Stimulated activated CD4-positive, alpha-beta T cell treated with anti-CD3 and anti-CD28 coated beads, Interleukin-15, amount 100 ng/mL, for 48 hours (primary cell): Measurements from ENCODE around the gene EFNA2.

Experiments used
- DNase-seq, 2 donors: peaks; one replicate each; pipeline ENCODE4 v3.0.0-alpha.2; 2020; ENCODE audit warnings: low read depth in 2 of 2

EFNA2 gene

DNA sequence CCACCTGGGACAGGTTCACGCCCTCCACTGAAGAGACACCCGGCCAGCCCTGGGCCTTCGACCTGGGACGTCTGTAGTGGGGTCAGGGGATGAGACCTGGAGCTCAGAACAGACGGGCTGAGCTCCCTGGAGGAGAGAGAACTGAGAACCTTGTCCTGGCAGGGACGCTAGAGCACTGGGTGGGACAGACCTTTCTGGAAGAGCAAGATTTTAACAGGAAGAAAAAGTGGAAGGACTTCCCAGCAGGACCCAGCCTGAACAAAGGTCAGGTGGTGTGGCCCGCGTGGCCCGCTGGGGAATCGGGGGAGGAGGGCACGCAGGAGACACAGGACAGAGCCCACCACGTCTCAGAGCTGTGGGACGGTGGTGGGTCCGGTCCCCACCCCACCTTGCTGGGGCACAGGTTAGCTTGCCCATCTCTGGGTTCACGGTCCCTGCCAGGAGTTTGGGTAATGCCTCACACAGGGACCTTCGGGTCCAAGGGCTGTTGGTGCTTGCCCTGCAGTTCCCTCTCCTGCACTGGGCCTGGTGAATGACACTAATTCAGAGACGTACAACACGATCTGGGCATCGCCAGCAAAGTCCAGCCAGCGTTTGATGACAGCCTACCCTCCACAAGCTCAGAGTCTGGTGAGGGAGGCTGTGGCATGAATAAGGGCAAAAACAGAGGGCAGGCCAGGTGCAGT, 1.2 kb upstream of the EFNA2 start:
- DNase-seq, result no peak

DNA sequence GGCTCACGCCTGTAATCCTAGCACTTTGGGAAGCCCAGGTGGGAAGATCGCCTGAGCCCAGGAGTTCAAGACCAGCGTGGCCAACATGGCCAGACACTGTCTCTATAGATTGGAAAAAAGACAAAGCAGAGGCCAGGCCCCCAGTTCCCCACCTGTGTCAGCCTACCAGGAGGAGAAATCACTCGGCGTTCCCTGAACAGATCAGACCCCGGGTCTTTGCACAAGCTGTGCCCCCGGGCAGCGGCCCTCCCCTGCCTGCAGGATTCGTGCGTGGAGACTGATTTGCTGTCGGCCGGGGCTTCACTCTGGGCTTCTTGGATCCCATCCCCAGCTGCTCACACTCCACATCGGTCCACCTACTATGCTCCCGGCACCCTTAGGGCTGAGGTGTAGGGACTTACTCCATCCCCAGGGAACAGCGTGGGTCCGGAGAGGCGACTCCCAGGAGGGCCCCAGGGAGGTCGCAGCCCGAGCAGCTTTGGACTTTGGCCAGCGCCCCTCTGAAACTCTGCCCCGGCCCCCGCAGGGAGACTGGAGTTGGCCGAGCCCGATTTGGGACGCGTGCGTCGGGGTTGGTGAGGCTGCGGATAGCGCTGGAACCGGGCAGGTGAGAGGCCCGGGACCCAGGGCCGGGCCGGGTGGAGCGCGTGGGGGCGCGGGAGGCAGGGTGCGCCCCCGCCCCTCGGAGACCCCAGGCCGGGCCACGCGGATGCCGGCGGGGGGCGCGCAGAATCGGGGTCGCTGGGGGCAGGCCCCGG, 515 bp upstream of the EFNA2 start:
- no peak for DNase-seq

DNA sequence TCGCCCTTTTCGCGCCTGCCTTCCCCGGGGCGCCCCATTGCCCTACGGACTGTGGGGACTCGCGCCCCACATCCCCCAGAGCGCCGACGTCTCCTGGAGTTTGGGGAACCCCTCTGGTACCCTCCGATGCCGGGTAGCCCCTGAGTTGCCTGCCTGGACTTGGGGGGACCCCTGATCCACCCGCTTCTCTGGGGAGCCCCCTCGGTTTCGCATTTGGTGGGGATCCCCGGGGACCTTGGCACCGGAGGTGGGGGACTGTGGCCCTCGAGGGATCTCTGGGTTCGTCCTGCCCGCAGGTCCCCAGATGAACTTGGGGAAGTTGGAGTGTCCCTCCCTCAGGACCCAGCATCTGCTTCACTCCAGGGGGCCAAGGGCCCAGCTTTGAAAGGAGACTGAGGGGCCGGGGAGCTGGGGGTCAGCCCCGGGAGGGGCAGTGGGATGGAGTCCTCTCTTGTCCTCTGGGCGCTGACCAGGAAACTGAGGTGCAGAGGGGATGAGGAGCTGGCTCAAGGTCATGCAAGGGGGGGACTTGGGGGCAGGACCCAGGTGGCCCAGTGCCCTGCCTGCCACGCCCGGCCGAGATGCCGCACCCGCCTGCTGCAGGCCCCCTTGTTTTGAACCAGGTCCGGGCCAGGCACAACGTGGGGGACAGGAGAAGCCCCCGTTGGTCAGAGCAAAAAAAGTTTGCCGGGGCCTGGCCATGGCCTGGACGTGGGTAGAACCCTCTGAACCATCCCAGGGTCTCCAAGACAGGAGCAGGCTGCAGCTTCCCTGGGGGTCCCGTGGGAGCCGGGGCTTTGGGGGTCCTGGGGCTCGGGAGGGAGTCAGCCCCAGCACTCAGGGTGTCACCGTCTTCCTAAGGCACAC, 1.0 kb downstream of the EFNA2 start:
- no peak for DNase-seq

DNA sequence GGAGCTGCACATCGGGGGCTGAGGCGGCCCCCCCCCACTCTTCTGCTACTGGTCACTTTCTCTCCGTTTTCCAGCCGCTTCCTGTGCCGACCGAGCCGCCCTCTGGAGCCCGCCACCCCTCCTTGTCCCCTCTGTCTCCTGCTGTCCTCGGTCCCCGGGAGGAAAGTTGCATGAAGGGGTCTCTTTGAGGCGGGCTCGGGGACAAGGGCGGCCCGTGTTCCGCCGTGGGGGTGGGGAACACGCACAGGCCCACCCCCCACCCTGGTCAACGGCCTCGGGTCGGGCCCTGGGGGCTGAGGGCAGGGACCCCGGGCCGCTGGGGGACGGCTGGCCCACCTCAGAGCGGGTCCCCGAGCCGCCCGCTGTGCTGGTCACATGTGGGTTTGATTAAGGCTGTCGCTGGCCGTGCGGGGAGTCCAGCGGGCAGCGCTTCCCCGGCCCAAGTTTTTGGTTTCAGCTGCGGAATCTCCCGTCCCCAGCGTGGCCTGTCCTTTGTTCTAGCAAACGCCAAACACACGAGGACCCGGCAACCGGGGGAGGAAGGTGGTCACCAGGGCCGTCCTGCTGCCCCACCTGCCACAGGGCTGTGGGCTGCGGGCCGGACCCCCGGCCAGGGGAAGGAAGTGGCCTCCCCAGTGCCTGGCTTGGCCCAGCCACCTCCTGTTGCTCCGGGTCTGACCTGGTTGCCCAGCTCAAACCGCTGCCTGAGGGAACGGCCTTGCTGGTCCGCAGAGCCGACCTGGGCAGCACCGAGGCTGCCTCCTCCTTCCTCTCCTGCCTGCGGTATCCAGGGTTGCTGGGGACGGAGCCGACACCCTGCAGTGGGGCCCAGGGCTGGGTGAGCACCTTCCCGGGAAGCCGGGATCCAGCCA, 1.9 kb downstream of the EFNA2 start:
- no peak for DNase-seq

DNA sequence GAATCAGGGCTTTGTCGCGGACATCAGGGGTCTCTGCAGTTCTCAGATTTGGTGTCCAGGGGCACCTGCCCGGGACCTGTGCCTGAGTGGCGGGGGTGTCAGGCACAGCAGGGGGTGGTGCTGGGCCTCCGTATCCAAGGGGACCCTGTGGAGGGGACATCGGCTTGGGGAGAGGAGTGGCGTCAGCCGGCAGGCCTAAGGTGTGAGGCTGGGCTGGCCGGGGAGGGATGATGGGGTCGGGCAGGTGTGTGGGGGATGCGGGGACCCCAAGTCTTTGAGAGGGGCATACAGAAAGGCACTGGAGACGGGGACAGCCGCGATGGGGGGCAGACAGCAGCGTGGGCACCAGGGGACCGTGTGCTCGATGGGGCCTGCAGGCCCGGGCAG, 2.5 kb downstream of the EFNA2 start:
- DNase-seq, result no peak

DNA sequence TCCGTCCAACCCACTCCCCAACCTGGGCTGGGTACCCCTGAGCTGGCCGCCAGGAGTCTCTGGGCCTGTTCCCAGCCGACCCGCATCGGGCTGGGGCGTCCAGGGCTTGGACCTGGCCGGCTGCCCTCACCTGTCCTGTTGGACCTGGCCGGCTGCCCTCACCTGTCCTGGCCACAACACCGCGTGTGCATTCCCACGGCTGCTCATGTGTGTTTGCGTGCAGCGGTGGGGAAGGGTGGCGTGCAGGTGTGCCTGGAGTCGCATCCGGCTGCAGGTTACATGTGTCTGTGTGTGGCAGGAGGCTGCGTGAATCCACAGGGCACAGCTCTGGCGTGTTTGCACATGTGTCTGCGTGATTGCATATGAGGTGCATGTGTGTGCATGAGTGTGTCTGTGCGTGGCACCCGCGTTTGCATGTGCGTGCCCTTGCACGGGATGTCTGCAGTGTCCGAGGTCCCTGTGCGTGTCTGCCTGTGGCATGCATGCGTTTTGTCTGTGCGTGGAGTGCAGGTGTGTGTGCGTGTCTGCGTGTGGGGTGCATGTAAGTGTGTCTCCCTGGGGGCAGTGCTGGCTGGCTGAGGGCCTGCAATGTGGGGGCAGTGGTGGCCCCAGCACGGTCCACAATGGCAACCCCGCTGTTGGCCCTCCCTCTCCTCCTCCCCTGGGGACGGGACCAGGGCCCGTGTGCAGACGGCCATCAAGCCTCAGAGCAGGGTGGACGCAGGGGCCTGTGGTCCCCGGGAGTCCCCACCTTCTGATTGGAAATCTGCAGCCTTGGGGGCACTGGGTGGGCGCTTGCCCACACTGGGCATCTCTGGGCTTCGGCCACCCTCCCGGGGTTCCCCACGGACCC, 3.4 kb downstream of the EFNA2 start:
- no peak for DNase-seq

DNA sequence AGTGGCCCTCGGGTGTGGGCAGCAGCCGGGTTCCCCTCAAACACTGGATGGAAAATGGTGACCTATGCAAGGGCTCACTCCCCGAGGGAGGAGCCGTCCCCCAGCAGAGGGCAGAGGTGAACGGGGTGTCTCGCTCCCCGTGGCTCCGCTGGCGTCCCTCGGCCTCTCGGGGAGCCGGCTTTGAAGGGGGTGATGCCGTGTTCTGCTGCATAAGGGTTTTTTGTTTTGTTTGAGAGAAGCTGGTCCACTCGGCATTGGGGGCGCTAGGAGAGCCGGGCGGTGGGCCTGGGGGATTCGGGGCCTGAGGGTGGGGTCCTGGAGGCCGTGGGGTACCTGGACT, 4.0 kb downstream of the EFNA2 start:
- no peak for DNase-seq

DNA sequence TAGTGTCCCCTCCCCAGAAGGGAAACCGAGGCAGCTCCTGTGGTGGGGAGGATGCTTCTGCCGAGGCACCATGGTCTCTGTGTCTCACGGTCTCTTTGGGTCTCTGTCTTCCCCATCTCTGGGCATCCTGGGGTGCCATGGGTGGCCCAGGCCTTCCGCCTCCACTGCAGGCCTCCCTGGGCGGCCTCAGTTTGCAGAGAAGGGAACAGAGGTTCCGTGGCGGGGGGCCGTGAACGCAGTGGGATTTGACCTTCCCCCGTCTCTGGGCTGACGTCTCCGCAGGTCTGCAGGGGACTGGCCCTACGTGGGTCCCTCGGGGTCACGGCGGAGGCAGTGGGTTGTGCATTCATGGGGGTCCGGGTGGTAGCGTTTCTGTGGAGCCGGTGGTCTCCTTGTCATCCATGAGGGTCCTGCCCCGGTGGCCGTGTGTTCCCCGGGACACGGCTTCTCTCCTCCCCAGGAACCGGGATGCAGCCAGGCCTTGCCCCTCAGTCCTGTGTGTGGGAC, 4.6 kb downstream of the EFNA2 start:
- no peak for DNase-seq

DNA sequence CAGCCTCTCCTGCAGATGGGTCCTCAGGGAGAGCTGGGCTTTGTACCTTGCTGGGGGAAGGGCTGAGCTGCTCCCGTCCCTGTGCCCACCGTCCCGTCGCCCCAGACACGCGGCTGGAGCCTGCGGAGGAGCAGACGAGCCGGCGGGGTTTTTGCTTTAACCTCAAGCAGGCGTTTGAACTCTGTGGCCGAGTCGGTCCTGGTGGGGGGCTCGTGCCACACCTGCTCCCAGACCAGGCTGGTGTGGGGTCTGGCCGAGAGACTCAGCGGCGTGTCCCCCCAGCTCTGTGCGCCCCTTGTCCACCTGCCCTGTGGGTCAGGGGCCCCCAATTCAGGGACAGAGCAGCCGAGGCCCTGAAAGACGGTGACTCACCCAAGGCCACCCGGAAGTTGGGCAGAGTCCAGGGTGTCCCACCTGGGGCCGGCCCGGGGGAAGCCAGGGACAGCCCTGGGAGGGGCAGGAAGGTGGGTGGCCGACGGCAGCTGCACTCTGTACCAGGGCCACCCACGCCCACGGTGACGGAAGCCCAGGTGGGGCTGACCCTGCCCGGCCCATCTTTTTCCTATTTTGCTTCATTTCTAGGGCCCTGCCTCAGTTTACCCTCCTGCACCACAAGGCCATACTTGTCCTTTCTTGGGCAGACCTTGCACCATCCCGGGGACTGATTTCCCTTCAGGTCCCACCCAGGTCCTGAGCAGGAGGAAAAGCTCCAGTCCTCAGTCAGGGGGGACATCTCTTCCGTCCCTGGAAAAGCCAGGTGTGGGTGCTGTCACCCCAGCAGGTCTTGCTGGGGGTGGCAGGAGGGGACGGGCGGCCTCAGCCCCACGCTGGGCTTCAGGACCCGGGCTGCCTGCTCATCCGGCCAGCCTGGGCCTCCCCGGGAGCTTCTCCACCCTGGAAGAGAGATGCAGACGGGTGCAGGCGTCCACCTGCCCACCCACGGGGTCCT, 5.3 kb downstream of the EFNA2 start:
- DNase-seq, result no peak

DNA sequence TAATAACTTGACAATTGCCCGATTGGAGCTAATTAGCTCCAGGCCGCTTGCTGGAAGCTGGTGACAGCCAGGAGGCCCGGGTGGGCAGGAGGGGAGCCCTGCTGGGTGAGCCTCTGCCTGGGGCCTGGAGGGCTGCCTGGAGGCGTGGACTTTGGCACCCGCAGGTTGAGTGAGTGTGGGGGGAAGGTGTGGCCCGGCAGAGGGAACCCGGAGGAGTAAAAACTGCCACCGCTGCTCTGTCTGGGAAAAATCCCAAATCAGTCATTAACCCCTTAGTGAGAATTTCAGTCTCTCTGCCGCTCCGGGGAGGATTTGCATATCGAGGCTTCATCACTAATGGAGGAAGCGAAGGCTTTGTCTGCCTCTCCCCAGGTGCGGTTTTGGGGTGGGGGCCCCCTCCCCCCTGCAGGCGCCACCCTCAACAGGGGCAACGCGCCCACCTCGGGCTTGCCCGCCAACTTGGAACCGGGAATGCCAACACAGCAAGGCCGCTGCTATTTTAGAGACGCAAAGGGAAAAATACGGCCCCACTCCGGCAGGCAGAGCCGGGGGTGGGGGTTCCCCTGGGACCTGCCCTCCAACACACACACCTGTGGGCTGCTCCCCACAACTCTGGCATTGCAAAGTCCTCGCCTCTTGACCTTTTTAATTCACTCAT, 6.2 kb downstream of the EFNA2 start:
- no peak for DNase-seq

DNA sequence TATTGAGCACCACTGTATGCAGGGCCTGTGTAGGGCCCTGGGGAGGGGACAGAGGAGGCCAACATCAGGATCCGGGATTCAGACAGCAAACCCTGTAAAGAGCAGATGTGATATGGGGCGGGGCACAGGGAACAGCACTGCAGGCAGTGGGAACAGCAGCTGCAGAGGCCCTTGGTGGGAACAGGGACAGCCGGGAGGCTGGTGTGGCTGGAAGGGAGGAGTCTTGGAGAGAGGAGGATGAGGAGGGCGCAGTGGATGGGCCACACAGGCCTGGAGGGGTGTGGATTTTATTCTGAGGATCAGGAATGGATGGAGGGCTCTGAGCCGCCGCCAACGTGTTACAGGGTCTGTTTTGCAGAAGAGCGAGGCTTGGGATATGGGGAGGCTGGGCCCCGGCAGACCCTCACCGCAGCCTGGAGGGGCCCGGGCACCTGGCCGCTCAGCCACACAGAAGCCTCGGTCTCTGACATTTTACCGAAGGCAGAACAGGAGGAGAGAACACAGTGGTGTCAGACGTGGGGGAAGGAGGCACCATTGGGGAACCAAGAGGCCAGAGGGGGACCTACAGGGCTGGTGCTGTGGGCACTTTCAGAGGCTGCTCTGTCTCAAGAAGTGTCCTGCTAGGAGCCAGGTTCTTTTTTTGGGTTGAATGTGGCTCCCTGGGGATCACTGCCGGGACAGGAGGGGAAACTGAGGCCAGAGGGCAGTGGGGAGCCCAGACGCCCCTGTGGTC, 6.9 kb downstream of the EFNA2 start:
- no peak for DNase-seq

DNA sequence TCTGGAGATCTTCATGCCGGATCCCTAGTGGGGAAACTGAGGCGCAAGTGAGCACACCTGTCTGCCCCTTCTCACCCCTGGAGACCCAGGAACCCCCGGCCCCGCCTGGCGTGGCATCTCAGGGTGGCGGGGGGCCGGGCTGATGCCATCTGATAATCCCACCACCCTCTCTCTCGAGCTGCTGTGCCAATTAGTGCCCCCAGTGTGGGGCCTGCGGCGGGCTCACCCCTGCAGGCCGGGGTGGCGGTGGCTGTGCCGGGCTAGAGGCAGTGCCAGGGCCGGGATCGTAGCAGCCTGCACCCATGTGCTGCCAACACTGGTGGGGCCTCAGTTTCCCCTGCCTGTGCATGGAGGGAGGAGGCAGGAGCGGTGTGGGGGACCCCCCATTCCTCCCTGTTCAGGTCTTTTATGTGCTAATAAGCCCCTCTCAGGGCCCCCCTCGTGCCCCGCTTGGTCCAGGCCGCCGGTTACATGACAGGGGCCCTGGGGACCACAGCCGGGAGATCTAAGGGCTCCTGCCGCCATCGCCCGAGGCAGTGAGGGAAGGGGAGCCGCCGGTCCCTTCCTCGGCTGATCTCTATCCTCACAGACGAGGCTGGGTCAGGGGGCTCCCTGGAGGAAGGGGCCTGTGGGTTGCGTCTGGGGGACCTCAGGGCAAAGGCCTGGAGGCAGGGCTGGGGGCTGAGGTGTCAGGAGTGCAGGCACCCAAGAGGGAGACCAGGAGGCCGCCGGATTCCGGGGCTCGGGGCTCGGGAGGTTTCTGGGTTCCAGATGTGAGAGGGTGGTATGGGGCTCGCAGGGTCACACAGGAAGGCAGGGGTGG, 8.3 kb downstream of the EFNA2 start:
- no peak for DNase-seq

DNA sequence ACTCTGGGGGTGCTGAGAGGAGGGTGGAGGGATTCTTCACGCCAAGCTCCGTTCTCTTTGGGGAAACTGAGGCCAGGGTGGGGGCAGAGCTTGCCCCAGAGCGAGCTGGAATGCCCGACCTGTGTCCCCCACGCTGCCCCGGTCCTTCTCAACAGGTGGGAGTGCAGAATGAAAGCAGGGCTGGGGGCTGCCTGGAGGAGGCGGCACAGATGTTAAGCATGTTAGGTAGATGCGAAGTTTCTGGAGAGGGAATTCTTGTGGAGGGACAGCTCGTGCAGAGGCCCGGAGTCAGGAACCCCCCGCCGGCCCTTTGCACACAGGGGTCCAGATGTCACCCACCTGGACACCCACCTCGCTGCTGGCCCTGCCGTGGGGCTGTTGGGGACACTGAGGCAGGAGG, 9.0 kb downstream of the EFNA2 start:
- no peak for DNase-seq

DNA sequence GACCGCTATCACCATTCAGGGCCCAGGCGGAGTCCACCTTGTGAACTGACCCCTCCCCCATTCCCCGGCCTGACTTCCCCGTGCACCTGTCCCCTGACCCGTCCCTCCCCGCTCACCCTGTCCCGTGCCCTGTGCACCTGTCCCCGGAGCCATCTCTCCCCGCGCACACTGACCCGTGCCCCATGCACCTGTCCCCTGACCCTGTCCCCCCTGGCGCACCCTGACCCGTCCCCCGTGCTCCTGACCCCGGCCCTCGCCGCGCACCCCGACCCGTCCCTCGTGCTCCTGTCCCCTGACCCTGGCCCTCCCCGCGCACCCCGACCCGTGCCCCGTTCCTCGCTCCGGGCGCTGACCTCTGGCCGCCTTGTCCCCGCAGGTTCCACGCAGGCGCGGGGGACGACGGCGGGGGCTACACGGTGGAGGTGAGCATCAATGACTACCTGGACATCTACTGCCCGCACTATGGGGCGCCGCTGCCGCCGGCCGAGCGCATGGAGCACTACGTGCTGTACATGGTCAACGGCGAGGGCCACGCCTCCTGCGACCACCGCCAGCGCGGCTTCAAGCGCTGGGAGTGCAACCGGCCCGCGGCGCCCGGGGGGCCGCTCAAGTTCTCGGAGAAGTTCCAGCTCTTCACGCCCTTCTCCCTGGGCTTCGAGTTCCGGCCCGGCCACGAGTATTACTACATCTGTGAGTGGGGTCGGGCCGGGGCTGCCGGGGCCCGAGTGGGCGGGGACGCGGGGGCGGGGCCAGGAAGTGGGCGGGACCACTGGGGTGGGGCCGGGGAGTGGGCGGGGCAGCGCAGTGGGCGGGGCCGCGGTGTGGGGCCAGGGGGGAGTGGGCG, 9.7 kb downstream of the EFNA2 start:
- DNase-seq, result peak in 1 of 2 donors; percentile 45

DNA sequence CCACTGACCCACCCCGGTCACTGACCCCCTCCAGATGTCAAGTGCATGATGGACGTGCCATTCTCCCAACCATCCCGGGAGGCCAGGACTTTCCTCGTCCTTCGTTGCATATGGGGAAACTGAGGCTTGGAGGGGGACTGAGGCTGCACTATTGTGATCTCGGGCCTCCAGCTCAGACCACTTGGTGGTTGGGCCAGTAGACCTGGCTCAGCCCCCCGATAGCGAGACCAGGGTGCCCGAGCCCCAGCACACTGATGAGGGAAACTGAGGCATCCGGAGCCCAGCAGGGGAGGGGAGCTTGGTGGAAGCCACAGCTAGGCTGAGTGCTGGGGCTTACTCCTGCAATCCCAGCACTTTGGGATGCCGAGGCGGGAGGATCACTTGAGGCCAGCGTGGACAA, 10.4 kb downstream of the EFNA2 start:
- no peak for DNase-seq

DNA sequence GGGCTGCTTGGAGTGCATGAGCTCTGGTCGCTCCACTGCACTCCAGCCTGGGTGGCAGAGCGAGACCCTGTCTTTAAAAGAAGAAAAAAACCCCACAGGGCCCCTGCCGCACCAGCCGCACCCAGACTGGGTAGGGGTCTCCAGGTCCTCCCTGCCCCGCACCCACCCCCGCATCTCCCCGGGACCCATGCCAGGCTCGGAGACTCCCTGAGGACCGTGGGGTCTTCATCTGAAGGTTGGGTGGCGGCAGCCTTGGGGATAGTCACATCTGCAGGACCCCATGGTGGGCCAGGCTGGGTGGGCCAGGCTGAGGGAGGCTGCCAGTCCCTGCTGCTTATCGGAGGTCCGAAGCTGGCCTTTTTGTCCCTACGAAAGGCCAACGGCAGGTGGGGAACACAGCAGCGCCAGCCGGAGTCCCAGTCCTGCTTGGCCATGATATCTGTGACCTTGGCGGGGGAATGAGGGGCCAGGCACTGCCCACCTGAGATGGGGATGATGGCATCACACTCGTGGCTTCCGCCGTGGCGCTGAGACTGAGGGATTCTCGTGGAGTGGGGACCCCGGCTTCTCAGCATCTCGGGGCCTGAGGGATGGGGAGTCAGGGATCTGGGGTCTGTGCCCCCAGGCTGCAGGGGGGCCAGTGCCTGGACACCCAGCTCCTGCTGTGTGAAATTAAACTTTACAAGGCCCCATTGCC, 11.1 kb downstream of the EFNA2 start:
- no peak for DNase-seq
